Activated T-helper 9 cell treated with anti-CD3 and anti-CD28 coated beads, Interleukin-2, amount 50 U/mL, for 16 hours (primary cell): ENCODE data around the gene PRKAB1.
"Not testable (repeated sequence)": the region's sequence is repeated elsewhere in the genome, so short reads cannot be mapped to it uniquely, and the experiment has no call there.

Experiments
- DNase-seq: peaks from one replicate; pipeline ENCODE4 v3.0.0-alpha.2; 2020; ENCODE audit warnings: low read depth

The PRKAB1 gene

GRCh38 chr12:119684711-119685369 lies 16.9 kb downstream of the PRKAB1 start:
- no peak for DNase-seq

GRCh38 chr12:119685375-119685774 lies 17.4 kb downstream of the PRKAB1 start:
- no peak for DNase-seq

- DNase-seq = no peak
These were observed 18.4 kb downstream of the PRKAB1 start for GRCh38 chr12:119686355-119686754.

- DNase-seq = no peak
These were observed 18.8 kb downstream of the PRKAB1 start for GRCh38 chr12:119686776-119687175.

GRCh38 chr12:119687406-119687805 lies 19.5 kb downstream of the PRKAB1 start:
- no peak for DNase-seq

GRCh38 chr12:119687879-119688278 lies 19.9 kb downstream of the PRKAB1 start:
- DNase-seq = no peak

GRCh38 chr12:119689935-119690500 lies 22.1 kb downstream of the PRKAB1 start:
- no peak for DNase-seq

GRCh38 chr12:119691202-119691810 lies 23.4 kb downstream of the PRKAB1 start:
- no peak for DNase-seq

- no peak for DNase-seq
These were observed 24.5 kb downstream of the PRKAB1 start for GRCh38 chr12:119692410-119692809.

- no peak for DNase-seq
These were observed 25.1 kb downstream of the PRKAB1 start for GRCh38 chr12:119692997-119693396.

- DNase-seq = no peak
These were observed 25.6 kb downstream of the PRKAB1 start for GRCh38 chr12:119693511-119693910.

GRCh38 chr12:119694111-119694510 lies 26.2 kb downstream of the PRKAB1 start:
- DNase-seq = no peak

GRCh38 chr12:119695034-119695433 lies 27.1 kb downstream of the PRKAB1 start:
- no peak for DNase-seq

GRCh38 chr12:119696943-119697342 lies 29.0 kb downstream of the PRKAB1 start:
- DNase-seq = no peak

GRCh38 chr12:119699199-119699760 lies 31.3 kb downstream of the PRKAB1 start:
- no peak for DNase-seq

- DNase-seq = no peak
These were observed 32.1 kb downstream of the PRKAB1 start for GRCh38 chr12:119700078-119700477.

- no peak for DNase-seq
These were observed 36.3 kb downstream of the PRKAB1 start for GRCh38 chr12:119704065-119704747.

GRCh38 chr12:119705182-119705581 lies 37.2 kb downstream of the PRKAB1 start:
- DNase-seq = no peak

GRCh38 chr12:119706427-119706826 lies 38.5 kb downstream of the PRKAB1 start:
- DNase-seq = not testable (repeated sequence)

- no peak for DNase-seq
These were observed 42.5 kb downstream of the PRKAB1 start for GRCh38 chr12:119710374-119710964.

- DNase-seq = no peak
These were observed 43.1 kb downstream of the PRKAB1 start for GRCh38 chr12:119710965-119711551.

- no peak for DNase-seq
These were observed 43.8 kb downstream of the PRKAB1 start for GRCh38 chr12:119711693-119712092.
